ENCODE data around the gene MISP.
"Not testable (repeated sequence)": the region's sequence is repeated elsewhere in the genome, so short reads cannot be mapped to it uniquely, and the experiment has no call there.

MISP gene

GRCh38 chr19:726993-727956 is 23.6 kb upstream of the MISP start:
- Histone ChIP-seq H3K4me1 (ENCODE audit: insufficient read depth, low read length) (no peaks in the 10 kb centered on the region), H3K27me3 (ENCODE audit: control insufficient read depth in 1 of 2, insufficient read depth in 2 of 2, low read length in 2 of 2) (no peaks in the 10 kb centered on the region), H3K27ac (ENCODE audit: low read depth, low read length) (no peak overlapping the region), H3K4me3 (ENCODE audit: low read depth in 1 of 2, low read length in 2 of 2) (no peak overlapping the region), H3K36me3 (ENCODE audit: insufficient read depth, low read length) (peaks cover 5% of the 10 kb centered on the region), H3K9ac (ENCODE audit: low read length) (no peak overlapping the region), H3K9me3 (ENCODE audit: low read length) (no peaks in the 10 kb centered on the region)

DNA sequence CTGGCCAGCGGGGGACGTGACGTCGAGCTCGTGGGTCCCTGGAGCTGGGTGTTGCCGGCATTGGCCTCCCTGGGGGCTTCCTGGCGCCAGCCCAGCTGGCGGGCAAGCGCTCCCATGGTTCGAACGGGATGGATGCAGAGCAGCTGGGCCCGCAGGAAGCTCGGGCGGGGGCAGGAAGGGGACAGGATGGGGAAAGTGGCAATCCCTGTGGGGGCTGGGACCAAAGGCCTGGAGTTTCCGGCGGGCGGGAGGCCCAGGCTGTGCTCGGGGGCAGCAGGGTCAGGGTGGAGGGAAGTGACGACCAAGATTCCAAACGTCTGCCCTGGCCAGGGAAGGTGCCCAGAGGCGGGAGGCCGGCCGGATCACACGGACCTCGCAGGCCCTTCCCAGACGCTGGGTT is 22.9 kb upstream of the MISP start:
- no peak overlapping the region for H3K27ac ChIP-seq (ENCODE audit: low read depth, low read length)
- no peaks in the 10 kb centered on the region for H3K9me3 ChIP-seq (ENCODE audit: low read length)
- no peaks in the 10 kb centered on the region for H3K4me1 ChIP-seq (ENCODE audit: insufficient read depth, low read length)
- H3K9ac ChIP-seq (ENCODE audit: low read length): no peak overlapping the region
- H3K36me3 ChIP-seq (ENCODE audit: insufficient read depth, low read length): peaks cover 5% of the 10 kb centered on the region
- no peak overlapping the region for H3K4me3 ChIP-seq (ENCODE audit: low read depth in 1 of 2, low read length in 2 of 2)
- no peaks in the 10 kb centered on the region for H3K27me3 ChIP-seq (ENCODE audit: control insufficient read depth in 1 of 2, insufficient read depth in 2 of 2, low read length in 2 of 2)

DNA sequence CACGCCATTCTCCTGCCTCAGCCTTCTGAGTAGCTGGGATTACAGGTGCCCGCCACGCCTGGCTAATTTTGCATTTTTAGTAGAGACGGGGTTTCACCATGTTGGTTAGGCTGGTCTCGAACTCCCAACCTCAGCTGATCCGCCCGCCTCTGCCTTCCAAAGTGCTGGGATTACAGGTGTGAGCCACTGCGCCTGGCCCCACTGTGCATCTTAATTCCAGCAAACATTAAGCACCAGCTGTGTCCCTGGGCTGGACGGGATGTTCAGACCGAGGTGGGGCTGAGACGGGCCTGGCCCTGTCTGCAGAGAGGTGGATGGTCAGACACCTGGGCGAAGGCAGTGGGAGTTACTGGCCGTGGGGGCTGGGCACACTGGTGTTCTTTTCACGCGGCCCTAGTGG is 21.3 kb upstream of the MISP start:
- not testable (repeated sequence) for H3K9me3 ChIP-seq (ENCODE audit: low read length); H3K4me1 ChIP-seq (ENCODE audit: insufficient read depth, low read length); H3K9ac ChIP-seq (ENCODE audit: low read length); H3K27me3 ChIP-seq (ENCODE audit: control insufficient read depth in 1 of 2, insufficient read depth in 2 of 2, low read length in 2 of 2); H3K4me3 ChIP-seq (ENCODE audit: low read depth in 1 of 2, low read length in 2 of 2); H3K27ac ChIP-seq (ENCODE audit: low read depth, low read length); H3K36me3 ChIP-seq (ENCODE audit: insufficient read depth, low read length)

DNA sequence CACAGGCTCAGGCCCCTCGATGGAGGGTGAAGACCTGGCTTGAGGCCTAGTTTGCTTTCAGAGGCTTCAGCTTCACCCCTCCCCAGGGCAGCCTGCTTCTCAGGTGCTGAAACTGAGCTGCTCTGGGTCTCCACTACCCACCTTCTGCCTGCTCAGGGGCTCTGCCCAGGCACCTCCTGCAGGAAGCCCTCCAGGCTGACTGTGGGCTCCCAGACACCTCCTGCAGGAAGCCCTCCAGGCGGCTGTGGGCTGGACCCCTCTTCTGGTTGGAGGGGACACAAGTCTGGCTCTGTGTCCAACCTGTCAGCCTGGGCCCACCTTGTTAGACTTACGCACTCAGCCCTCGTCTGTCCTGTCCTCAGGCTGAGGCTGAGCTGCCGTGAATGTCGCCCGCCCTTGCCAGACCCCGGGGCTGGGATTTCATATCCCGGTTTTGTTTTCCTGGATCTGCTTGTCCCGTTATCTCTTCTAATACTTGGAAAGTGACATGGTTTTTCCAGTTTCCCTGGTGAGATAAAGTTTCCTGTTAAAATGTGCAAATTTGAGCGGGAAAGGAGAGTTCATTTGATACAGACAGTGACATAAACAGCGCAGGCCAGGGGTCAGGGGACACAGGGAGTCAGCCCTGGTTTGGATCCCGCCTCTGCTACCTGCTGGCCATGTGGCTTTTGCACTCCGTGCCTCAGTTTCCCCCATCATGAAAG is 20.8 kb upstream of the MISP start:
- Histone ChIP-seq H3K9ac (ENCODE audit: low read length) (no peak overlapping the region), H3K36me3 (ENCODE audit: insufficient read depth, low read length) (peaks cover 5% of the 10 kb centered on the region), H3K27ac (ENCODE audit: low read depth, low read length) (no peak overlapping the region), H3K9me3 (ENCODE audit: low read length) (no peaks in the 10 kb centered on the region), H3K4me3 (ENCODE audit: low read depth in 1 of 2, low read length in 2 of 2) (no peak overlapping the region), H3K27me3 (ENCODE audit: control insufficient read depth in 1 of 2, insufficient read depth in 2 of 2, low read length in 2 of 2) (no peaks in the 10 kb centered on the region), H3K4me1 (ENCODE audit: insufficient read depth, low read length) (peaks cover 5% of the 10 kb centered on the region)

DNA sequence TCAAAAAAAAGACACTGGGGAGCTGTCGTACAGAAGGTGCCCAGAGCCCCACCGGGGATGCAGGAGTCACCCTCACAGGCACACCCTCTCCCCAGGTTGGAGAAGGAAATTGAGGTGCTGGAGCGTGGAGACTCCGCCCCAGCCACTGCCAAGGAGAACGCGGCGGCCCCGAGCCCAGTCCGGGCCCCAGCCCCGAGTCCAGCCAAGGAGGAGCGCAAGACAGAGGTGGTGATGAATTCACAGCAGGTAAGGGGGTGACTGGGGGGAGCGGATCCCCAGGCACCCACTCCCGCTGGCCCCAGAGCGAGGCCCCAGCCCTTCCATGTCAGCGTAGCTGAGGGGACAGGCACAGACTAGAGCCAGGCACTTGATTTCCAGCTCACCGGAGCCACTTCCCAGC is 19.9 kb upstream of the MISP start:
- H3K9ac ChIP-seq (ENCODE audit: low read length): no peak overlapping the region
- H3K27ac ChIP-seq (ENCODE audit: low read depth, low read length): no peak overlapping the region
- peaks cover 5% of the 10 kb centered on the region for H3K36me3 ChIP-seq (ENCODE audit: insufficient read depth, low read length)
- peaks cover 5% of the 10 kb centered on the region for H3K4me1 ChIP-seq (ENCODE audit: insufficient read depth, low read length)
- no peaks in the 10 kb centered on the region for H3K9me3 ChIP-seq (ENCODE audit: low read length)
- H3K27me3 ChIP-seq (ENCODE audit: control insufficient read depth in 1 of 2, insufficient read depth in 2 of 2, low read length in 2 of 2): no peaks in the 10 kb centered on the region
- H3K4me3 ChIP-seq (ENCODE audit: low read depth in 1 of 2, low read length in 2 of 2): no peak overlapping the region

- H3K9ac ChIP-seq (ENCODE audit: low read length): no peak overlapping the region
- no peak overlapping the region for H3K4me3 ChIP-seq (ENCODE audit: low read depth in 1 of 2, low read length in 2 of 2)
- peaks cover 5% of the 10 kb centered on the region for H3K4me1 ChIP-seq (ENCODE audit: insufficient read depth, low read length)
- no peaks in the 10 kb centered on the region for H3K9me3 ChIP-seq (ENCODE audit: low read length)
- H3K27ac ChIP-seq (ENCODE audit: low read depth, low read length): no peak overlapping the region
- H3K27me3 ChIP-seq (ENCODE audit: control insufficient read depth in 1 of 2, insufficient read depth in 2 of 2, low read length in 2 of 2): no peaks in the 10 kb centered on the region
- H3K36me3 ChIP-seq (ENCODE audit: insufficient read depth, low read length): peaks cover 5% of the 10 kb centered on the region
Measured at GRCh38 chr19:732148-733069, 18.5 kb upstream of the MISP start.

DNA sequence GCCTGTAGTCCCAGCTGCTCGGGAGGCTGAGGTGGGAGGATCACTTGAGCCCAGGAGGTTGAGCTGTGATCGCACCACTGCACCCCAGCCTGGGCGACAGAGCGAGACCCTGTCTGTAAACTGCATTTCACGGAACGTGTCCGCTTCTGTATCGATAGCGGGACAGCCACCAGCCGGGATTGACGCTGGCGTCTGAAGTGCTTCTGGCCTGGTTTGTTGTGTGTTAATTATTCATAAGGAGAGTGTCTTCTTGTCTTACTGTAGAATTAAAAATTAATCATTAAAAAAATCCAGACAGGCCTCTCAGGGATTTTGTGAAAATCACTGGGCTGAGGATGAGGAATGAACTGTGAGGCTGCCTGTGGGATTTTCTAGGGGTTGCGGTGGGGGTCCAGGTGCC is 16.2 kb upstream of the MISP start:
- no peak overlapping the region for H3K4me3 ChIP-seq (ENCODE audit: low read depth in 1 of 2, low read length in 2 of 2)
- peaks cover 5% of the 10 kb centered on the region for H3K4me1 ChIP-seq (ENCODE audit: insufficient read depth, low read length)
- no peaks in the 10 kb centered on the region for H3K27me3 ChIP-seq (ENCODE audit: control insufficient read depth in 1 of 2, insufficient read depth in 2 of 2, low read length in 2 of 2)
- H3K9ac ChIP-seq (ENCODE audit: low read length): no peak overlapping the region
- no peaks in the 10 kb centered on the region for H3K9me3 ChIP-seq (ENCODE audit: low read length)
- H3K27ac ChIP-seq (ENCODE audit: low read depth, low read length): no peak overlapping the region
- H3K36me3 ChIP-seq (ENCODE audit: insufficient read depth, low read length): peaks cover 5% of the 10 kb centered on the region

- no peak overlapping the region for H3K4me3 ChIP-seq (ENCODE audit: low read depth in 1 of 2, low read length in 2 of 2)
- no peak overlapping the region for H3K27ac ChIP-seq (ENCODE audit: low read depth, low read length)
- H3K4me1 ChIP-seq (ENCODE audit: insufficient read depth, low read length): peaks cover 5% of the 10 kb centered on the region
- no peak overlapping the region for H3K9ac ChIP-seq (ENCODE audit: low read length)
- peaks cover 5% of the 10 kb centered on the region for H3K36me3 ChIP-seq (ENCODE audit: insufficient read depth, low read length)
- no peaks in the 10 kb centered on the region for H3K27me3 ChIP-seq (ENCODE audit: control insufficient read depth in 1 of 2, insufficient read depth in 2 of 2, low read length in 2 of 2)
- H3K9me3 ChIP-seq (ENCODE audit: low read length): no peaks in the 10 kb centered on the region
Measured at GRCh38 chr19:736125-736524, 14.8 kb upstream of the MISP start.

GRCh38 chr19:737591-738093 is 13.3 kb upstream of the MISP start:
- H3K27ac ChIP-seq (ENCODE audit: low read depth, low read length): no peak overlapping the region
- no peaks in the 10 kb centered on the region for H3K27me3 ChIP-seq (ENCODE audit: control insufficient read depth in 1 of 2, insufficient read depth in 2 of 2, low read length in 2 of 2)
- H3K9ac ChIP-seq (ENCODE audit: low read length): no peak overlapping the region
- H3K36me3 ChIP-seq (ENCODE audit: insufficient read depth, low read length): no peaks in the 10 kb centered on the region
- no peak overlapping the region for H3K4me3 ChIP-seq (ENCODE audit: low read depth in 1 of 2, low read length in 2 of 2)
- H3K9me3 ChIP-seq (ENCODE audit: low read length): no peaks in the 10 kb centered on the region
- H3K4me1 ChIP-seq (ENCODE audit: insufficient read depth, low read length): peaks cover 5% of the 10 kb centered on the region

DNA sequence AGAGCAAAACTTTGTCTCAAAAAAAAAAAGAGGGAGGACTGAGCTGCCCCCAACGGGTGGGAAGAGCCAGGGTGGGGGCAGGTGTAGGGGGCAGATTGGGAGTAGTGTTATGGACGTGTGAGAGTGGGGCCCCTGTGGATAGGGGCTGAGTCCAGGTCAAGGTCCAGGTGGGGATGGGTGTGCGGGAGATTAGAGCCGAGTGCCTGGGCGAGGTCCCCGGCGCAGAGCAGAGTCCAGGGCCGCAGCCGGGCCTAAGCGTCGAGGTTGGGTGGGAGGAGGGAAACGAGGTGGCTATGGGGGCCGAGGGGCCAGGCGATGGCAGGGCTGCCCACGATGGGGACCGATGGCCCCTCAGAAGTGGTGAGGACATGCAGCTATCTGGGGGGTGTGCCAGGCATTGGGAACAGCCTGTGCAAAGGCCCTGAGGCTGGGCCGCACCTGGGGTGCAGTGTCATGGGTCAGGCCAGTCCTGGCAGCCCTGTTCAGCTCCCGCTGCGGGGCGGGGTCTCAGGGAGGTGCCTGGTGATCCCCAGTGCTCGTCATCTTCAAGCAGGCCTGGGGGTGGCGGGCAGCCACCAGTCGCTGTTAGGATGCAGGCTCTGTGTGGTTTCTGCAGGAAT is 12.3 kb upstream of the MISP start:
- Histone ChIP-seq H3K27ac (ENCODE audit: low read depth, low read length) (no peak overlapping the region), H3K4me1 (ENCODE audit: insufficient read depth, low read length) (peaks cover 5% of the 10 kb centered on the region), H3K4me3 (ENCODE audit: low read depth in 1 of 2, low read length in 2 of 2) (no peak overlapping the region), H3K36me3 (ENCODE audit: insufficient read depth, low read length) (no peaks in the 10 kb centered on the region), H3K9ac (ENCODE audit: low read length) (no peak overlapping the region), H3K9me3 (ENCODE audit: low read length) (no peaks in the 10 kb centered on the region), H3K27me3 (ENCODE audit: control insufficient read depth in 1 of 2, insufficient read depth in 2 of 2, low read length in 2 of 2) (no peaks in the 10 kb centered on the region)
